ENCODE data around the gene GORAB. TPM values are rescaled to one million over a fixed set of nuclear protein-coding genes. Genes with fewer than 3 reads are reported as not detected.
A peak's percentile ranks its signal among the peaks of the same experiment; 100 is the strongest.

Gene GORAB
- total and polyA plus RNA-seq, 9 of the 15 experiments (the other 6 are each of a cell fraction or from before 2014, with no cell fraction given) = 4.4 to 12.9 (median 8.9) TPM

DNA sequence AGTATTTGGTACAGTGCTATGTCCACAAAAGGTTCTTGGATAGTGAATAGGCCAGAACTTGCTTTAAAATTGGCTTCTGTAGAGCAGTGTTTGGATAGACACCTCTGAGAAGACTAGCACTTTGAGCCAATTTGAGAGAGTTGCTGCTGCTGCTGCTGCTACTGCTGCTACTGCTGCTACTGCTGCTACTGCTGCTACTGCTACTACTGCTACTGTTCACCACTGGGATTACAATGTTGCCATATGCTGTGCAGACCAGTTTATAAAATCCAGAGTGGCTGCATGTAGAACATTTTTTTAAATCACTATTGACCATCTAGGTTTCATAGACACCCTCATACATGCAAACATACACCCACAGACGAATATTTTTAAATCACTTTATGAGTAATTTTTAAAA, 15.3 kb downstream of the GORAB start (continued):
- TF ChIP-seq, protein P1, sequence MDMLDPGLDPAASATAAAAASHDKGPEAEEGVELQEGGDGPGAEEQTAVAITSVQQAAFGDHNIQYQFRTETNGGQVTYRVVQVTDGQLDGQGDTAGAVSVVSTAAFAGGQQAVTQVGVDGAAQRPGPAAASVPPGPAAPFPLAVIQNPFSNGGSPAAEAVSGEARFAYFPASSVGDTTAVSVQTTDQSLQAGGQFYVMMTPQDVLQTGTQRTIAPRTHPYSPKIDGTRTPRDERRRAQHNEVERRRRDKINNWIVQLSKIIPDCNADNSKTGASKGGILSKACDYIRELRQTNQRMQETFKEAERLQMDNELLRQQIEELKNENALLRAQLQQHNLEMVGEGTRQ (CRISPR knock-in tag; IDR thresholded peaks at IDR 0.05) = no peak
- TF ChIP-seq ZNF354B (CRISPR knock-in tag; IDR thresholded peaks at IDR 0.05) (no peak), HMG20A (CRISPR knock-in tag; conservative IDR thresholded peaks at IDR 0.05) (no peak), CBX3 (IDR thresholded peaks at IDR 0.05; ENCODE audit: borderline replicate concordance in 1 of 2, low read length in 2 of 2) (no peak), C11orf30 (IDR thresholded peaks at IDR 0.05; ENCODE audit: low read depth) (no peak)
- TF ChIP-seq, protein P2, sequence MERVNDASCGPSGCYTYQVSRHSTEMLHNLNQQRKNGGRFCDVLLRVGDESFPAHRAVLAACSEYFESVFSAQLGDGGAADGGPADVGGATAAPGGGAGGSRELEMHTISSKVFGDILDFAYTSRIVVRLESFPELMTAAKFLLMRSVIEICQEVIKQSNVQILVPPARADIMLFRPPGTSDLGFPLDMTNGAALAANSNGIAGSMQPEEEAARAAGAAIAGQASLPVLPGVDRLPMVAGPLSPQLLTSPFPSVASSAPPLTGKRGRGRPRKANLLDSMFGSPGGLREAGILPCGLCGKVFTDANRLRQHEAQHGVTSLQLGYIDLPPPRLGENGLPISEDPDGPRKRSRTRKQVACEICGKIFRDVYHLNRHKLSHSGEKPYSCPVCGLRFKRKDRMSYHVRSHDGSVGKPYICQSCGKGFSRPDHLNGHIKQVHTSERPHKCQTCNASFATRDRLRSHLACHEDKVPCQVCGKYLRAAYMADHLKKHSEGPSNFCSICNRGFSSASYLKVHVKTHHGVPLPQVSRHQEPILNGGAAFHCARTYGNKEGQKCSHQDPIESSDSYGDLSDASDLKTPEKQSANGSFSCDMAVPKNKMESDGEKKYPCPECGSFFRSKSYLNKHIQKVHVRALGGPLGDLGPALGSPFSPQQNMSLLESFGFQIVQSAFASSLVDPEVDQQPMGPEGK (CRISPR knock-in tag; IDR thresholded peaks at IDR 0.05; ENCODE audit: borderline replicate concordance) = no peak

DNA sequence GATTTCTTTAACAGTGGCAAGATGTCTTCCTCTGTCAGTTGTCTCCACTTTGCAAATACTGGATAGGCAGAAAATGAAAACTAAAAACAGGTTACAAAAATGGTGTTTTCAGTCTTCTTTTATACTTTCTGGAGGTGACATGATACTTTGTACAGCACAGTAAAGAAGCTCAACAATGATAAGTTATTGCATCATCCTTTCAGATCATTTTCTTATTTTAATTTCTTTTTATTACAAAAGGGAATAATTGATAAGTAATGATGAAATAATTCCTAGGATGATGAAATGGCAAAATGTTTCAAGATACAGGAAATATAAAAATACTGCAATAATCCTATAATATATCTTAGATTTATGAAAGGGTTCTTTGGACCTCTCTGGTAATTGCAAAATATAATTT, 16.5 kb downstream of the GORAB start:
- intact Hi-C loops (cut with micrococcal nuclease) = no loop called here
- Histone ChIP-seq H3K27ac (ENCODE audit: extremely low read depth, low read depth, low read length) (no peak overlapping the region), H3K4me2 (ENCODE audit: insufficient read depth, low read length) (no peak overlapping the region), H3K79me2 (ENCODE audit: control insufficient read depth, insufficient read depth, low read length) (no peaks in the 10 kb centered on the region), H4K20me1 (replicated peaks; ENCODE audit: control insufficient read depth, insufficient read depth, low read length) (no peaks in the 10 kb centered on the region), H2AFZ (ENCODE audit: low read depth, low read length) (no peak overlapping the region), H3K9me1 (ENCODE audit: control insufficient read depth, insufficient read depth, low read length) (no peaks in the 10 kb centered on the region), H3K9me3 (replicated peaks; ENCODE audit: control insufficient read depth, insufficient read depth, low read depth, low read length) (no peaks in the 10 kb centered on the region), H3K4me3 (no peak overlapping the region), H3K27me3 (ENCODE audit: control insufficient read depth in 2 of 2, insufficient read depth in 2 of 2, low read length in 2 of 2) (no peaks in the 10 kb centered on the region), H3K36me3 (ENCODE audit: control insufficient read depth, insufficient read depth, low read length) (peaks cover 77% of the 10 kb centered on the region), H3K9ac (ENCODE audit: insufficient read depth in 1 of 2, low read depth in 2 of 2, low read length in 2 of 2) (no peak overlapping the region), H3K4me1 (replicated peaks in 1 of 2; ENCODE audit: control insufficient read depth in 2 of 2, insufficient read depth in 2 of 2, low read length in 2 of 2) (no peaks in the 10 kb centered on the region)
- in situ Hi-C loops (cut with MboI) = loop anchor here (25.0 kb wide), 1 partner anchor 1064 kb away; the partner anchor contains the start of gene MYOCOS
- peak; percentile 54 for FAIRE-seq
- ChIA-PET POLR2A (interaction anchor here (0.8 kb wide), 1 partner anchor 15 kb away, joined by 3 read pairs; no protein-coding TSS in a partner anchor), CTCF (ENCODE audit: low intra/inter-chr PET ratio) (no interaction called here)
- ATAC-seq = no peak
- no TSS peak for BruUV-seq (replicated peaks)
- DNase-seq (ENCODE audit: extremely low read depth in 1 of 4, low spot score in 3 of 4) = no peak
- TF ChIP-seq, protein P3, sequence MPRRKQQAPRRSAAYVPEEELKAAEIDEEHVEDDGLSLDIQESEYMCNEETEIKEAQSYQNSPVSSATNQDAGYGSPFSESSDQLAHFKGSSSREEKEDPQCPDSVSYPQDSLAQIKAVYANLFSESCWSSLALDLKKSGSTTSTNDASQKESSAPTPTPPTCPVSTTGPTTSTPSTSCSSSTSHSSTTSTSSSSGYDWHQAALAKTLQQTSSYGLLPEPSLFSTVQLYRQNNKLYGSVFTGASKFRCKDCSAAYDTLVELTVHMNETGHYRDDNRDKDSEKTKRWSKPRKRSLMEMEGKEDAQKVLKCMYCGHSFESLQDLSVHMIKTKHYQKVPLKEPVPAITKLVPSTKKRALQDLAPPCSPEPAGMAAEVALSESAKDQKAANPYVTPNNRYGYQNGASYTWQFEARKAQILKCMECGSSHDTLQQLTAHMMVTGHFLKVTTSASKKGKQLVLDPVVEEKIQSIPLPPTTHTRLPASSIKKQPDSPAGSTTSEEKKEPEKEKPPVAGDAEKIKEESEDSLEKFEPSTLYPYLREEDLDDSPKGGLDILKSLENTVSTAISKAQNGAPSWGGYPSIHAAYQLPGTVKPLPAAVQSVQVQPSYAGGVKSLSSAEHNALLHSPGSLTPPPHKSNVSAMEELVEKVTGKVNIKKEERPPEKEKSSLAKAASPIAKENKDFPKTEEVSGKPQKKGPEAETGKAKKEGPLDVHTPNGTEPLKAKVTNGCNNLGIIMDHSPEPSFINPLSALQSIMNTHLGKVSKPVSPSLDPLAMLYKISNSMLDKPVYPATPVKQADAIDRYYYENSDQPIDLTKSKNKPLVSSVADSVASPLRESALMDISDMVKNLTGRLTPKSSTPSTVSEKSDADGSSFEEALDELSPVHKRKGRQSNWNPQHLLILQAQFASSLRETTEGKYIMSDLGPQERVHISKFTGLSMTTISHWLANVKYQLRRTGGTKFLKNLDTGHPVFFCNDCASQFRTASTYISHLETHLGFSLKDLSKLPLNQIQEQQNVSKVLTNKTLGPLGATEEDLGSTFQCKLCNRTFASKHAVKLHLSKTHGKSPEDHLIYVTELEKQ (CRISPR knock-in tag; IDR thresholded peaks at IDR 0.05) = no peak
- TF ChIP-seq, protein P4, sequence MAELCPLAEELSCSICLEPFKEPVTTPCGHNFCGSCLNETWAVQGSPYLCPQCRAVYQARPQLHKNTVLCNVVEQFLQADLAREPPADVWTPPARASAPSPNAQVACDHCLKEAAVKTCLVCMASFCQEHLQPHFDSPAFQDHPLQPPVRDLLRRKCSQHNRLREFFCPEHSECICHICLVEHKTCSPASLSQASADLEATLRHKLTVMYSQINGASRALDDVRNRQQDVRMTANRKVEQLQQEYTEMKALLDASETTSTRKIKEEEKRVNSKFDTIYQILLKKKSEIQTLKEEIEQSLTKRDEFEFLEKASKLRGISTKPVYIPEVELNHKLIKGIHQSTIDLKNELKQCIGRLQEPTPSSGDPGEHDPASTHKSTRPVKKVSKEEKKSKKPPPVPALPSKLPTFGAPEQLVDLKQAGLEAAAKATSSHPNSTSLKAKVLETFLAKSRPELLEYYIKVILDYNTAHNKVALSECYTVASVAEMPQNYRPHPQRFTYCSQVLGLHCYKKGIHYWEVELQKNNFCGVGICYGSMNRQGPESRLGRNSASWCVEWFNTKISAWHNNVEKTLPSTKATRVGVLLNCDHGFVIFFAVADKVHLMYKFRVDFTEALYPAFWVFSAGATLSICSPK (IDR thresholded peaks at IDR 0.05; ENCODE audit: borderline replicate concordance) = no peak
- TF ChIP-seq, protein P5, sequence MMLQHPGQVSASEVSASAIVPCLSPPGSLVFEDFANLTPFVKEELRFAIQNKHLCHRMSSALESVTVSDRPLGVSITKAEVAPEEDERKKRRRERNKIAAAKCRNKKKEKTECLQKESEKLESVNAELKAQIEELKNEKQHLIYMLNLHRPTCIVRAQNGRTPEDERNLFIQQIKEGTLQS (IDR thresholded peaks at IDR 0.05) = peak; percentile 93
- TF ChIP-seq, protein P5 (CRISPR knock-in tag; conservative IDR thresholded peaks at IDR 0.05) = no peak
- TF ChIP-seq POLR2AphosphoS2 (IDR thresholded peaks at IDR 0.05; ENCODE audit: low read length) = no peak
- TF ChIP-seq ELF1 (tag; IDR thresholded peaks at IDR 0.05) = no peak

Data from K562 (cell line).